HepG2 (cell line): Measurements from ENCODE around the gene RBBP8NL. TPM values are rescaled to one million over a fixed set of nuclear protein-coding genes. Genes with fewer than 3 reads are reported as not detected.

Experiments used
- ETV5 ChIP-seq: IDR thresholded peaks from 2 replicates; pipeline ENCODE4 v1.6.1; 2018; ENCODE audit warnings: missing biosample characterization, missing genetic modification reagents, inconsistent platforms, borderline replicate concordance
- FOXK1 ChIP-seq: sonication (generic); formaldehyde crosslinking; IDR thresholded peaks from 2 replicates; pipeline ENCODE4 v1.4.0; 2020; ENCODE audit warnings: low read depth, missing genetic modification reagents, borderline replicate concordance
- HNRNPH1 ChIP-seq: fragments of 200-400 bp; formaldehyde crosslinking; optimal IDR thresholded peaks from 2 replicates; pipeline ENCODE3; 2017; ENCODE audit warnings: mild to moderate bottlenecking, low read depth, low read length
- PAWR ChIP-seq: sonication (generic); formaldehyde crosslinking; IDR thresholded peaks from 2 replicates; pipeline ENCODE4 v1.4.0; 2020; ENCODE audit warnings: missing genetic modification reagents, mild to moderate bottlenecking, borderline replicate concordance
- RXRB ChIP-seq: IDR thresholded peaks from 2 replicates; pipeline ENCODE4 v1.6.1; 2016; ENCODE audit warnings: borderline replicate concordance, missing genetic modification reagents, missing compliant biosample characterization
- TBP ChIP-seq: sonication (generic); formaldehyde crosslinking; IDR thresholded peaks from 2 replicates; pipeline ENCODE4 v1.5.0; 2020; ENCODE audit warnings: missing genetic modification reagents
- ZFP91 ChIP-seq: sonication (generic); formaldehyde crosslinking; IDR thresholded peaks from 2 replicates; pipeline ENCODE4 v1.9.0; 2022; ENCODE audit warnings: missing genetic modification reagents, mild to moderate bottlenecking, borderline replicate concordance
- ZGPAT ChIP-seq: IDR thresholded peaks from 2 replicates; pipeline ENCODE4 v1.6.1; 2016; ENCODE audit warnings: mild to moderate bottlenecking
- ZNF251 ChIP-seq: sonication (generic); formaldehyde crosslinking; IDR thresholded peaks from 2 replicates; pipeline ENCODE4 v1.9.0; 2021; ENCODE audit warnings: mild to moderate bottlenecking, missing genetic modification reagents
- ZNF333 ChIP-seq: sonication (generic); formaldehyde crosslinking; IDR thresholded peaks from 2 replicates; pipeline ENCODE4 v1.4.0; 2020; ENCODE audit warnings: mild to moderate bottlenecking, missing genetic modification reagents, borderline replicate concordance
- ZNF550 ChIP-seq: sonication (generic); formaldehyde crosslinking; IDR thresholded peaks from 2 replicates; pipeline ENCODE4 v1.4.0; 2020; ENCODE audit warnings: mild to moderate bottlenecking, missing genetic modification reagents, borderline replicate concordance
- ZNF652 ChIP-seq: IDR thresholded peaks from 2 replicates; pipeline ENCODE4 v1.6.1; 2016; ENCODE audit warnings: low read depth, borderline replicate concordance
- ZNF7 ChIP-seq: IDR thresholded peaks from 2 replicates; pipeline ENCODE4 v1.6.1; 2016; ENCODE audit warnings: missing biosample characterization, missing genetic modification reagents
- ZNF724P ChIP-seq: sonication (generic); formaldehyde crosslinking; IDR thresholded peaks from 2 replicates; pipeline ENCODE4 v1.8.0; 2022; ENCODE audit warnings: missing genetic modification reagents, borderline replicate concordance
- polyA plus RNA-seq, 8 experiments: library from polyadenylated mRNA; depleted of rRNA in 3 of 8; stranded (reverse) in 7 of 8; unstranded in 1 of 8; fragments of >200 nt; fragmentation: Illumina TruSeq in 4 of 8; extraction: Trizol in 4 of 8; gene quantifications; 2 replicates each; pipeline versions ENCODE4 v1.2.1 to v1.2.3, GENCODE V29; 2011 to 2016; ENCODE audit warnings: low read depth in 4 of 8, missing spikeins in 1 of 8, mixed read lengths in 1 of 8; ENCODE audit not compliant: insufficient read depth in 1 of 8
- total RNA-seq, 5 experiments: library from RNA; depleted of rRNA; stranded (reverse); fragments of >200 nt; fragmentation: Illumina TruSeq; extraction: Trizol; gene quantifications; 2 replicates each; pipeline ENCODE4 v1.2.3, GENCODE V29; 2016; ENCODE audit warnings: low read depth in 1 of 5
- TF ChIP-seq, protein P1 (sequence below): sonication (generic); formaldehyde crosslinking; IDR thresholded peaks from 2 replicates; pipeline ENCODE4 v1.5.0; 2020; ENCODE audit warnings: mild to moderate bottlenecking, missing genetic modification reagents
- TF ChIP-seq, protein P2 (sequence below): sonication (generic); formaldehyde crosslinking; IDR thresholded peaks from 2 replicates; pipeline ENCODE4 v1.5.0; 2020; ENCODE audit warnings: missing genetic modification reagents, mild to moderate bottlenecking, borderline replicate concordance
- TF ChIP-seq, protein P3 (sequence below): sonication (generic); formaldehyde crosslinking; IDR thresholded peaks from 2 replicates; pipeline ENCODE4 v1.5.0; 2020; ENCODE audit warnings: missing genetic modification reagents
- TF ChIP-seq, protein P4 (sequence below): sonication (generic); formaldehyde crosslinking; IDR thresholded peaks from 2 replicates; pipeline ENCODE4 v1.4.0; 2020; ENCODE audit warnings: missing genetic modification reagents, borderline replicate concordance

Gene RBBP8NL
- total and polyA plus RNA-seq, 2 of the 13 experiments (the other 11 are each of a cell fraction or from before 2014, with no cell fraction given): 0.69 to 0.86 TPM

DNA sequence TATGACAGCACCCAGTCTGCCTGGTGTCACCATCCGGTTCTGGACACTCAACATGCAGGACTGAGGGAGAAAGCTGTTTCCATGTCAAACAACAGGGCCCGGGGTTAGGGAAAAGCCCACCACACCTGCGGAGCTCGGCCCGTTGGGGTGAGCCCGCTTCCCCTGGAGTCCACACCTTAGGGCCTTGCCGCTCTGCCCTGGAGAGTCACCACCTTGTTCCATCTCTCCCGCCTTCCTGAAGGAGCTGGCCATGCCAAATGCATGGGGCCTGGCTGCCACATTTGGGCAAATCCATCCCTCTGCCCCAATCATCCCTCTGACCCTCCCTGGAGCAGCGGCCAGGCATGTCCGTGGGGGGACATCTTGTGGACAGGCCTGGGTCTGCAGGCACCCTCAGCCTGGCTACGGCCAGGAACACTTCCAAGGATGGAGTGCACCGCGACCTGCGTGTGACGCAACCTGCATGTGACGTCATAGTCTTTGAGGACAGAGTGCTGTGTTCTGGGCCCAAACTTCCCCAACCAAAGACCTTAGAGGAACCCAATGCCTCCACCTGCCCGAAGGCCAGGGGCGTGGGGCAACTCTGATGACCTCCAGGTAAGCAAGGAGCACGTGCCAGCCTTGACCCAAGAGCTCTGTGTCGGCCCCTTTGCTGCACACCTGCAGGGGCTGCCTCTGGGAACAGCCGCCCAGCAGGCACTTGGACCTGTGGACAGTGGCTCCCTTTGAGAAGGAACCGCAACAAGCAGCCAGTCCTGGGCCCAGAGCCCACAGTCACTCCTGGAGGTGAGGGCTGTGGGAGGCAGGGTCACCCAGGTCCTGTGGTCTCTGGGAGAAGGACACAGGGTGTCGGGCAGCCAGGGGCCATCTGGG, 22.0 kb downstream of the RBBP8NL start (continued):
- TF ChIP-seq ZGPAT (CRISPR knock-in tag) (0 out of 2 replicates have a peak, but pooled peaks have one; percentile 49), HNRNPH1 (no peak), ZNF550 (CRISPR knock-in tag) (no peak), FOXK1 (CRISPR knock-in tag) (peak; percentile 38; the same call in 1 of the 2 replicates), ZNF7 (no peak), ZNF251 (CRISPR knock-in tag) (no peak), TBP (0 out of 2 replicates have a peak, but pooled peaks have one; percentile 85), ETV5 (CRISPR knock-in tag) (no peak; the same call in 1 of the 2 replicates), ZNF724P (peak; percentile 74; the same call in 1 of the 2 replicates), ZNF652 (CRISPR knock-in tag) (no peak), ZNF333 (CRISPR knock-in tag) (no peak), RXRB (CRISPR knock-in tag) (peak; percentile 22; the same call in 1 of the 2 replicates), PAWR (CRISPR knock-in tag) (no peak), ZFP91 (CRISPR knock-in tag) (peak; percentile 84)
- TF ChIP-seq, protein P1, sequence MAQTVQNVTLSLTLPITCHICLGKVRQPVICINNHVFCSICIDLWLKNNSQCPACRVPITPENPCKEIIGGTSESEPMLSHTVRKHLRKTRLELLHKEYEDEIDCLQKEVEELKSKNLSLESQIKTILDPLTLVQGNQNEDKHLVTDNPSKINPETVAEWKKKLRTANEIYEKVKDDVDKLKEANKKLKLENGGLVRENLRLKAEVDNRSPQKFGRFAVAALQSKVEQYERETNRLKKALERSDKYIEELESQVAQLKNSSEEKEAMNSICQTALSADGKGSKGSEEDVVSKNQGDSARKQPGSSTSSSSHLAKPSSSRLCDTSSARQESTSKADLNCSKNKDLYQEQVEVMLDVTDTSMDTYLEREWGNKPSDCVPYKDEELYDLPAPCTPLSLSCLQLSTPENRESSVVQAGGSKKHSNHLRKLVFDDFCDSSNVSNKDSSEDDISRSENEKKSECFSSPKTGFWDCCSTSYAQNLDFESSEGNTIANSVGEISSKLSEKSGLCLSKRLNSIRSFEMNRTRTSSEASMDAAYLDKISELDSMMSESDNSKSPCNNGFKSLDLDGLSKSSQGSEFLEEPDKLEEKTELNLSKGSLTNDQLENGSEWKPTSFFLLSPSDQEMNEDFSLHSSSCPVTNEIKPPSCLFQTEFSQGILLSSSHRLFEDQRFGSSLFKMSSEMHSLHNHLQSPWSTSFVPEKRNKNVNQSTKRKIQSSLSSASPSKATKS (CRISPR knock-in tag): no peak
- TF ChIP-seq, protein P2, sequence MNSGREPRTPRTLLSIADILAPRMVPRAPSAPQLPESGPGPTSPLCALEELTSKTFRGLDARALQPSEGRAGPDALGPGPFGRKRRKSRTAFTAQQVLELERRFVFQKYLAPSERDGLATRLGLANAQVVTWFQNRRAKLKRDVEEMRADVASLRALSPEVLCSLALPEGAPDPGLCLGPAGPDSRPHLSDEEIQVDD (CRISPR knock-in tag): no peak
- TF ChIP-seq, protein P3, sequence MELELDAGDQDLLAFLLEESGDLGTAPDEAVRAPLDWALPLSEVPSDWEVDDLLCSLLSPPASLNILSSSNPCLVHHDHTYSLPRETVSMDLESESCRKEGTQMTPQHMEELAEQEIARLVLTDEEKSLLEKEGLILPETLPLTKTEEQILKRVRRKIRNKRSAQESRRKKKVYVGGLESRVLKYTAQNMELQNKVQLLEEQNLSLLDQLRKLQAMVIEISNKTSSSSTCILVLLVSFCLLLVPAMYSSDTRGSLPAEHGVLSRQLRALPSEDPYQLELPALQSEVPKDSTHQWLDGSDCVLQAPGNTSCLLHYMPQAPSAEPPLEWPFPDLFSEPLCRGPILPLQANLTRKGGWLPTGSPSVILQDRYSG (CRISPR knock-in tag): no peak
- TF ChIP-seq, protein P4, sequence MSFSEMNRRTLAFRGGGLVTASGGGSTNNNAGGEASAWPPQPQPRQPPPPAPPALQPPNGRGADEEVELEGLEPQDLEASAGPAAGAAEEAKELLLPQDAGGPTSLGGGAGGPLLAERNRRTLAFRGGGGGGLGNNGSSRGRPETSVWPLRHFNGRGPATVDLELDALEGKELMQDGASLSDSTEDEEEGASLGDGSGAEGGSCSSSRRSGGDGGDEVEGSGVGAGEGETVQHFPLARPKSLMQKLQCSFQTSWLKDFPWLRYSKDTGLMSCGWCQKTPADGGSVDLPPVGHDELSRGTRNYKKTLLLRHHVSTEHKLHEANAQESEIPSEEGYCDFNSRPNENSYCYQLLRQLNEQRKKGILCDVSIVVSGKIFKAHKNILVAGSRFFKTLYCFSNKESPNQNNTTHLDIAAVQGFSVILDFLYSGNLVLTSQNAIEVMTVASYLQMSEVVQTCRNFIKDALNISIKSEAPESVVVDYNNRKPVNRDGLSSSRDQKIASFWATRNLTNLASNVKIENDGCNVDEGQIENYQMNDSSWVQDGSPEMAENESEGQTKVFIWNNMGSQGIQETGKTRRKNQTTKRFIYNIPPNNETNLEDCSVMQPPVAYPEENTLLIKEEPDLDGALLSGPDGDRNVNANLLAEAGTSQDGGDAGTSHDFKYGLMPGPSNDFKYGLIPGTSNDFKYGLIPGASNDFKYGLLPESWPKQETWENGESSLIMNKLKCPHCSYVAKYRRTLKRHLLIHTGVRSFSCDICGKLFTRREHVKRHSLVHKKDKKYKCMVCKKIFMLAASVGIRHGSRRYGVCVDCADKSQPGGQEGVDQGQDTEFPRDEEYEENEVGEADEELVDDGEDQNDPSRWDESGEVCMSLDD (CRISPR knock-in tag): no peak
